ENCODE results near the gene CACNA1D. TPM values are rescaled to one million over a fixed set of nuclear protein-coding genes. Genes with fewer than 3 reads are reported as not detected.

The CACNA1D gene
- total and polyA plus RNA-seq, 8 donors = 0.31 to 36.5 (median 12.5) TPM

GRCh38 chr3:53809764-53810400 lies 315.5 kb downstream of the CACNA1D start:
- Histone ChIP-seq H3K4me1 (peaks cover 0 to 7% (median 0%) of the 10 kb centered on the region in 4 donors), H3K9me3 (no peaks in the 10 kb centered on the region), H3K4me3 (no peak overlapping the region), H3K36me3 (peaks cover 0 to 2% (median under 1%) of the 10 kb centered on the region in 4 donors), H3K27ac (no peak overlapping the region), H3K27me3 (no peaks in the 10 kb centered on the region)
- intact Hi-C loops (cut with DNase I; ENCODE audit: low total_unique reads) = no loop called here
- TF ChIP-seq EP300 (IDR thresholded peaks at IDR 0.05) = no peak
- WGBS, 5 donors = 85 to 93% (median 88%) methylated on average over 22 to 28 of the region's 28 CpGs
- no peak for DNase-seq

GRCh38 chr3:53811143-53811927 lies 316.9 kb downstream of the CACNA1D start:
- Histone ChIP-seq H3K4me1 (peaks cover 0 to 5% (median 0%) of the 10 kb centered on the region in 4 donors), H3K27me3 (no peaks in the 10 kb centered on the region), H3K4me3 (no peak overlapping the region), H3K9me3 (no peaks in the 10 kb centered on the region), H3K27ac (no peak overlapping the region), H3K36me3 (peaks cover 0 to 14% (median 8%) of the 10 kb centered on the region in 4 donors)
- WGBS, 5 donors = 91 to 94% (median 91%) methylated on average over 24 of the region's 24 CpGs
- intact Hi-C loops (cut with DNase I; ENCODE audit: low total_unique reads) = no loop called here
- TF ChIP-seq POLR2AphosphoS5 (IDR thresholded peaks at IDR 0.05) (no peak), CTCF (IDR thresholded peaks at IDR 0.05) (no peak), POLR2A (IDR thresholded peaks at IDR 0.05) (no peak), EP300 (IDR thresholded peaks at IDR 0.05) (no peak)
- DNase-seq = peak in 1 of 2 donors; percentile 22

GRCh38 chr3:53812434-53812833 lies 318.0 kb downstream of the CACNA1D start:
- WGBS, 5 donors = 66 to 84% (median 71%) methylated on average over 4 of the region's 4 CpGs
- no peak for DNase-seq
- TF ChIP-seq EP300 (IDR thresholded peaks at IDR 0.05) (no peak), CTCF (IDR thresholded peaks at IDR 0.05) (no peak), POLR2A (IDR thresholded peaks at IDR 0.05) (no peak), POLR2AphosphoS5 (IDR thresholded peaks at IDR 0.05) (no peak)
- intact Hi-C loops (cut with DNase I; ENCODE audit: low total_unique reads) = no loop called here
- no peak overlapping the region for H3K4me3 ChIP-seq
- no peaks in the 10 kb centered on the region for H3K9me3 ChIP-seq
- H3K4me1 ChIP-seq = no peaks in the 10 kb centered on the region
- H3K27me3 ChIP-seq = no peaks in the 10 kb centered on the region
- peaks cover 0 to 23% (median 16%) of the 10 kb centered on the region in 4 donors for H3K36me3 ChIP-seq
- no peak overlapping the region for H3K27ac ChIP-seq

- Histone ChIP-seq H3K27ac (no peak overlapping the region), H3K36me3 (peaks cover 0 to 31% (median 23%) of the 10 kb centered on the region in 4 donors), H3K9me3 (no peaks in the 10 kb centered on the region), H3K4me3 (no peak overlapping the region), H3K27me3 (no peaks in the 10 kb centered on the region), H3K4me1 (no peaks in the 10 kb centered on the region)
- intact Hi-C loops (cut with DNase I; ENCODE audit: low total_unique reads) = no loop called here
- TF ChIP-seq CTCF (IDR thresholded peaks at IDR 0.05) = no peak
- TF ChIP-seq POLR2A (IDR thresholded peaks at IDR 0.05) = no peak
- TF ChIP-seq EP300 (IDR thresholded peaks at IDR 0.05) = no peak
- no peak for TF ChIP-seq POLR2AphosphoS5 (IDR thresholded peaks at IDR 0.05)
- DNase-seq = peak in 1 of 2 donors; percentile 17
- 88 to 94% (median 91%) methylated on average over 5 of the region's 5 CpGs for WGBS, 5 donors
Observed at GRCh38 chr3:53813229-53813628, 318.8 kb downstream of the CACNA1D start.
